Activated CD4-positive, alpha-beta T cell treated with anti-CD3 and anti-CD28 coated beads, Interleukin-2, amount 10 ng/mL, durations not matched to agents 7 days and 5 days (primary cell): Measurements from ENCODE around the gene KIF11. TPM values are rescaled to one million over a fixed set of nuclear protein-coding genes. Genes with fewer than 3 reads are reported as not detected.
A peak's percentile ranks its signal among the peaks of the same experiment; 100 is the strongest.
"Not testable (repeated sequence)": the region's sequence is repeated elsewhere in the genome, so short reads cannot be mapped to it uniquely, and the experiment has no call there.

Source experiments
- CTCF ChIA-PET: fragments of 350-600 bp; sonication (Branson Sonifier 250); formaldehyde crosslinking; loops from one replicate; lab custom pipeline; 2021; ENCODE audit warnings: antibody characterized with exemption; lab: Charles Lee
- POLR2A ChIA-PET: fragments of 350-600 bp; sonication (Branson Sonifier 250); formaldehyde crosslinking; loops from one replicate; lab custom pipeline; 2021; ENCODE audit warnings: antibody characterized with exemption; lab: Charles Lee
- DNase-seq: peaks from one replicate; pipeline ENCODE4 v3.0.0-alpha.2; 2020
- H3K27ac Mint-ChIP-seq: one replicate; pipeline ENCODE4 v1.8.0; 2021; ENCODE audit warnings: mild to moderate bottlenecking, moderate library complexity, mixed read lengths
- H3K27me3 Mint-ChIP-seq: one replicate; pipeline ENCODE4 v1.8.0; 2021; ENCODE audit warnings: mixed read lengths
- H3K36me3 Mint-ChIP-seq: one replicate; pipeline ENCODE4 v1.8.0; 2021; ENCODE audit warnings: low read depth, mixed read lengths
- H3K4me1 Mint-ChIP-seq: one replicate; pipeline ENCODE4 v1.8.0; 2021; ENCODE audit warnings: mixed read lengths
- H3K4me3 Mint-ChIP-seq: one replicate; pipeline ENCODE4 v1.8.0; 2021; ENCODE audit warnings: mild to moderate bottlenecking, moderate library complexity, mixed read lengths
- H3K9me3 Mint-ChIP-seq: one replicate; pipeline ENCODE4 v1.8.0; 2021; ENCODE audit warnings: mixed read lengths
- total RNA-seq, 2 experiments: library from RNA; stranded (reverse); gene quantifications; one replicate each; pipeline ENCODE4 v1.2.3, GENCODE V29; 2021

Gene KIF11
- 100 to 1,000 TPM in 1 of 2 experiments, 10 to 100 TPM in 1; 89.8 to 105 TPM for total RNA-seq

DNA sequence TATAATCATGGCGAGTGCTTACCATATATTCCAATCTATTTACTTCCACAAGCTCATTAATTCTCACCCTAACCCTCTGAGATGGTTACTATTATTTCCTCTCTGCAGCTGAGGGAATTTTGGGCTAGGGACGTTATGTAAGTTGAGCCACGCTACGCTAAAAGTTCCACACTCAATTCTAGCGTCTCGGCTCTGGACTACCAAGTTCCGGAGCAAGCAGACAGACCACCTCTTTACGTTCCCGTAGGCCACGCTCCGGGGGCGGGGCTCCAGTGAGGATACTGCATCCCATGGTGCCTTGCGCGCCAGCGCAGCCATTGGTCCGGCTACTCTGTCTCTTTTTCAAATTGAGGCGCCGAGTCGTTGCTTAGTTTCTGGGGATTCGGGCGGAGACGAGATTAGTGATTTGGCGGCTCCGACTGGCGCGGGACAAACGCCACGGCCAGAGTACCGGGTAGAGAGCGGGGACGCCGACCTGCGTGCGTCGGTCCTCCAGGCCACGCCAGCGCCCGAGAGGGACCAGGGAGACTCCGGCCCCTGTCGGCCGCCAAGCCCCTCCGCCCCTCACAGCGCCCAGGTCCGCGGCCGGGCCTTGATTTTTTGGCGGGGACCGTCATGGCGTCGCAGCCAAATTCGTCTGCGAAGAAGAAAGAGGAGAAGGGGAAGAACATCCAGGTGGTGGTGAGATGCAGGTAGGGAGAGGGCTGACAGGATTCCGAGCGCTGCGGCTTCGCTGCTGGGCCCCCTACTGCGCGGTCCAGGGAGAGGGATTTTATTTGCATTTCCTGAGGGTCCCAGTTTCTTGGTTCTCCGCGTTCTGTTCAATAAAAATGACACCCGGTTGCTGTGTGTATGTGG lies at the start of gene KIF11:
Gene KIF11 (plus strand): TSS at position 370 of the 858 bp plus-strand sequence. CDS start 246 bp downstream, at position 616.
- Mint-ChIP-seq H3K4me1 (peaks cover 53% of the 10 kb centered on the region), H3K27ac (peak within 1 kb of the TSS; percentile 100), H3K4me3 (peak within 1 kb of the TSS; percentile 95), H3K36me3 (peaks cover 29% of the 10 kb centered on the region), H3K9me3 (no peaks in the 10 kb centered on the region), H3K27me3 (no peaks in the 10 kb centered on the region)
- CTCF ChIA-PET, result interaction anchor here (1.0 to 1.4 kb wide), 2 partner anchors 26 to 76 kb away, joined by 3 to 6 read pairs; no protein-coding TSS in a partner anchor
- POLR2A ChIA-PET, result no interaction called here
- DNase-seq, result peak; percentile 98

GRCh38 chr10:92544296-92544695 lies 48.6 kb upstream of the KIF11 start:
- H3K36me3 Mint-ChIP-seq, result no peaks in the 10 kb centered on the region
- no peak overlapping the region for H3K27ac Mint-ChIP-seq
- no peaks in the 10 kb centered on the region for H3K9me3 Mint-ChIP-seq
- peak; percentile 16 for DNase-seq
- POLR2A ChIA-PET, result no interaction called here
- H3K27me3 Mint-ChIP-seq, result no peaks in the 10 kb centered on the region
- H3K4me3 Mint-ChIP-seq, result no peak overlapping the region
- H3K4me1 Mint-ChIP-seq, result peaks cover 20% of the 10 kb centered on the region
- CTCF ChIA-PET, result interaction anchor here (0.6 to 1.7 kb wide), 4 partner anchors 16 to 1475 kb away, joined by 3 to 6 read pairs (median 4); partner anchors contain the start of gene IDE

- peaks cover 20% of the 10 kb centered on the region for H3K4me1 Mint-ChIP-seq
- H3K27me3 Mint-ChIP-seq, result no peaks in the 10 kb centered on the region
- H3K4me3 Mint-ChIP-seq, result no peak overlapping the region
- CTCF ChIA-PET, result interaction anchor here (1.6 to 1.7 kb wide), 2 partner anchors 15 to 28 kb away, joined by 4 to 6 read pairs; partner anchors contain the start of gene IDE
- no peaks in the 10 kb centered on the region for H3K36me3 Mint-ChIP-seq
- H3K27ac Mint-ChIP-seq, result no peak overlapping the region
- POLR2A ChIA-PET, result no interaction called here
- H3K9me3 Mint-ChIP-seq, result no peaks in the 10 kb centered on the region
- no peak for DNase-seq
Measured at GRCh38 chr10:92545556-92545955, 47.4 kb upstream of the KIF11 start.

GRCh38 chr10:92547676-92548075 lies 45.3 kb upstream of the KIF11 start:
- H3K36me3 Mint-ChIP-seq, result peaks cover 3% of the 10 kb centered on the region
- no peak overlapping the region for H3K4me3 Mint-ChIP-seq
- no peaks in the 10 kb centered on the region for H3K27me3 Mint-ChIP-seq
- ChIA-PET POLR2A (no interaction called here), CTCF (no interaction called here)
- H3K27ac Mint-ChIP-seq, result peak overlapping the region; percentile 50
- H3K4me1 Mint-ChIP-seq, result peaks cover 16% of the 10 kb centered on the region
- DNase-seq, result no peak
- peaks cover 2% of the 10 kb centered on the region for H3K9me3 Mint-ChIP-seq

DNA sequence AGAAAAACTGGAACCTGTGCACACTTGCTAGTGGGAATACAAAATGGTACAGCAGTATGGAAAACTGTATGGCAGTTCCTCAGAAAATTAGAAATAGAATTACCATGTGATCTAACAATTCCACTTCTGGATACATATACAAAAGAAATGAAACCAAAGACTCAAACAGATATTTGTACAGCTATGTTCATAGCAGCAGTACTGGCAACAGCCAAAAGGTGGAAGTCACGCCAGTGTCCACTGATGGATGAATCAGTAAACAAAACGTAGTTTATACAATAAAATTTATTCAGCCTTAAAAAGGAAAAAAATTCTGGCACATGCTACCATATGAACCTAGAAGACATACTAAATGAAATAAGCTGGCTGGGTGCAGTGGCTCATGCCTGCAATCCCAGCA lies 42.0 kb upstream of the KIF11 start:
- CTCF ChIA-PET, result interaction anchor here (0.5 to 1.0 kb wide), 3 partner anchors 16 to 24 kb away, joined by 3 to 4 read pairs (median 3); no protein-coding TSS in a partner anchor

DNA sequence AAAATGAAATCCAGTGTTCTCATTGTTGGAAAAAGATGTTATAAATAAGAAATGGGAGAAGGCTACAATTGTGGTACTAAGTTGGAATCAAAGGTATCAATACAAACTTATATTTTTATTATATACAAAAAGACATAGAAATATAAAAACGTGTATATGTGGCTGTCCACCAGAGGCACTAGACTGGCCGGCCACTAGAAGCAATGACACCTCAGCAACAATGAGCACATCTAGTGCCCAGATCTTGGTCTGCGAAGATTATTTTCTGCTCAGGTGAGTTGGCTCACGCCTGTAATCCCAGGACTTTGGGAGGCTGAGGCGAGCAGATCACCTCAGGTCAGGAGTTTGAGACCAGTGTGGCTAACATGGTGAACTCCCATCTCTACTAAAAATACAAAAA lies 40.6 kb upstream of the KIF11 start:
- CTCF ChIA-PET, result no interaction called here
- Mint-ChIP-seq H3K27ac (no peak overlapping the region), H3K9me3 (peaks cover 14% of the 10 kb centered on the region), H3K4me1 (no peaks in the 10 kb centered on the region), H3K27me3 (no peaks in the 10 kb centered on the region), H3K4me3 (no peak overlapping the region), H3K36me3 (peaks cover 38% of the 10 kb centered on the region)
- no peak for DNase-seq
- POLR2A ChIA-PET, result no interaction called here

More for the DNA sequence above, 42.0 kb upstream of the KIF11 start:
- Mint-ChIP-seq H3K27ac (no peak overlapping the region), H3K4me1 (no peaks in the 10 kb centered on the region), H3K9me3 (peaks cover 14% of the 10 kb centered on the region), H3K4me3 (no peak overlapping the region), H3K27me3 (no peaks in the 10 kb centered on the region), H3K36me3 (peaks cover 31% of the 10 kb centered on the region)
- POLR2A ChIA-PET, result no interaction called here
- DNase-seq, result no peak

DNA sequence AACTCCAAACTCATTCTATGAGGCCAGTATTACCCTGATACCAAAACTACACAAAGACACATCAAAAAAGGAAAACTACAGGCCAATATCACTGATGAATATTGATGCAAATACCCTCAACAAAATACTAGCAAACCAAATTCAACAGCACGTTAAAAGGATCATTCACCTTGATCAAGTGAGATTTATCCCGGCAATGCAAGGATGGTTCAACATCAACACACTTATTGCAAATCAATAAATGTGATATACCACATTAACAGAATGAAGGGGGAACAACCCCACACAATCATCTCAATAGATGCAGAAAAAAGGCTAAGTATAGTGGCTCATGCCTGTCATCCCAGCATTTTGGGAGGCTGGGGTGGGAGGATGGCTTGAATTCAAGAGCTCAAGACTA lies 39.0 kb upstream of the KIF11 start:
- peaks cover 15% of the 10 kb centered on the region for H3K9me3 Mint-ChIP-seq
- H3K36me3 Mint-ChIP-seq, result peaks cover 52% of the 10 kb centered on the region
- no peaks in the 10 kb centered on the region for H3K4me1 Mint-ChIP-seq
- no peak overlapping the region for H3K4me3 Mint-ChIP-seq
- H3K27me3 Mint-ChIP-seq, result no peaks in the 10 kb centered on the region
- no peak overlapping the region for H3K27ac Mint-ChIP-seq
- ChIA-PET CTCF (no interaction called here), POLR2A (no interaction called here)
- no peak for DNase-seq

DNA sequence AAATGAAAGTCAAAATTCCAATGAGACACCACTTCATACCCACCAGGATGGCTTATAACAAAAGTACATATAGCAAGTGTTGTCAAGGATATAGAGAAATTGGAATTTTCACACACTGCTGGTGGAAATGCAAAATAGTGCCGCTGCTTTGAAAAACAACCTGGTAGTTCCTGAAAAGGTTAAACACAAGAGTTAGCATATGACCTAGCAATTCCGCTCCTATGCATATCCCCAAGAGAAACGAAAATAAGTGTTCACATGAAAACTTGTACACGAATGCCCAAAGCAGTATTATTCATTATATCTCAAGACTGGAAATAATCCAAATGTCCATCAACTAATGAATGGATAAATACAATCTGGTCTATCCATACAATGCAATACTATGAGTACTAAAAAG lies 33.9 kb upstream of the KIF11 start:
- CTCF ChIA-PET, result no interaction called here
- no peak for DNase-seq
- Mint-ChIP-seq H3K27ac (no peak overlapping the region), H3K36me3 (peaks cover 58% of the 10 kb centered on the region), H3K9me3 (peaks cover 9% of the 10 kb centered on the region), H3K4me3 (no peak overlapping the region), H3K4me1 (no peaks in the 10 kb centered on the region), H3K27me3 (no peaks in the 10 kb centered on the region)
- POLR2A ChIA-PET, result no interaction called here

- ChIA-PET CTCF (interaction anchor here (2.8 kb wide), 1 partner anchor 11 kb away, joined by 18 read pairs; the partner anchor contains the start of gene IDE), POLR2A (no interaction called here)
- no peaks in the 10 kb centered on the region for H3K27me3 Mint-ChIP-seq
- H3K4me1 Mint-ChIP-seq, result peaks cover 3% of the 10 kb centered on the region
- no peak overlapping the region for H3K4me3 Mint-ChIP-seq
- no peak for DNase-seq
- H3K36me3 Mint-ChIP-seq, result peaks cover 42% of the 10 kb centered on the region
- H3K27ac Mint-ChIP-seq, result no peak overlapping the region
- H3K9me3 Mint-ChIP-seq, result peaks cover 5% of the 10 kb centered on the region
Measured at GRCh38 chr10:92562424-92562823, 30.5 kb upstream of the KIF11 start.

DNA sequence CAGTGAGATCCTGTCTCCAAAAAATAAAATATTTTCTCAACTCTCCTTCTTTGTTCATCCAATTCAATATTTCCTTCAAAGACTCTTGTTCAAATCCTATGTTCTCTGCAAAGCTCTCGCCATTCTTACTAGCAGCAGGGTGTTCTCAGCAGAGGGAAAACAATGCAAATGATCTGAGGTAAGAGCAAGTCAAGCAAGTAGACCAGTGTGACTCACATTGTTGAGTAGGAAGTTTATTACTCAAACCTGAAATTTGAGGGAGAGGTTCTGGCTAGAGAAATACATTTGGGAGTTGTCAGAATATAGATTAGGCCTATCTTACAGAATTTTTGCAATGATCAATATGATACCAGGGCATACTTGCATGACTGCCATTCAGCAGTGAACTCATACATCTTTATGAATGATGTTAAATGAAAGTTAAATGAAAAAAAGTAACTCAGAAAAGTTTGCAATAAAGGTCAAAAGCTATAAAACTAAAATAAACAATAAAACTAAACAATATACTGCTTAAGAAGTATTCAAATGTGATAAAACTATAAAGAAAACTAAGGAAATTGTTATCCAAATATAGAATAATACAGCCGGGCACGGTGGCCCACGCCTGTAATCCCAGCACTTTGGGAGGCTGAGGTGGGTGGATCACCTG lies 24.9 kb upstream of the KIF11 start:
- Mint-ChIP-seq H3K4me3 (no peak overlapping the region), H3K27ac (no peak overlapping the region), H3K4me1 (peaks cover 25% of the 10 kb centered on the region), H3K36me3 (peaks cover 19% of the 10 kb centered on the region), H3K9me3 (no peaks in the 10 kb centered on the region), H3K27me3 (peaks cover 2% of the 10 kb centered on the region)
- POLR2A ChIA-PET, result no interaction called here
- CTCF ChIA-PET, result interaction anchor here (0.9 to 1.6 kb wide), 2 partner anchors 19 to 51 kb away, joined by 3 to 4 read pairs; no protein-coding TSS in a partner anchor
- DNase-seq, result no peak

DNA sequence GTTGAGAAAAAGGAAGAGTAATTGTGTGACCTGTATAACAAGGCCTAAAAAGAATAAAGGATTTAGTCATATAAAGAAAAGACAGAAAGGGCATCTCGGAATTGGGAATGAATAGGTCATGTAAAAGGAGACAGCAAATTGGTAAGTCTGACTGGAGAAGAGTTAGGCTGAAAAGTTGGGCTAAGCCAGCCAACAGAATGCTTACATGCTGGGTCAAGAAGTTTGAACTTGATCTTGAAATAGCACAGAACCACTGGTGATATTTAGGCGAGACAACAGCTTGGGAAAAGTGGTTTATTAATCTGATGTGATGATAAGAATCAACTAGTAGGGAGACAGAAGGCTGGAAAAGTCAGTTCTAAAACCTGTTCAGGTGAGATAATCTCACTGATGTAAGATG lies 23.9 kb upstream of the KIF11 start:
- POLR2A ChIA-PET, result no interaction called here
- Mint-ChIP-seq H3K9me3 (no peaks in the 10 kb centered on the region), H3K27ac (no peak overlapping the region), H3K27me3 (peaks cover 2% of the 10 kb centered on the region), H3K4me3 (no peak overlapping the region), H3K4me1 (peaks cover 25% of the 10 kb centered on the region), H3K36me3 (peaks cover 16% of the 10 kb centered on the region)
- no peak for DNase-seq
- CTCF ChIA-PET, result no interaction called here

- H3K27ac Mint-ChIP-seq, POLR2A ChIA-PET, CTCF ChIA-PET, H3K27me3 Mint-ChIP-seq, H3K4me3 Mint-ChIP-seq, H3K9me3 Mint-ChIP-seq, DNase-seq: not testable (repeated sequence)
- H3K36me3 Mint-ChIP-seq, result peaks cover 16% of the 10 kb centered on the region
- H3K4me1 Mint-ChIP-seq, result peaks cover 28% of the 10 kb centered on the region
Measured at GRCh38 chr10:92569663-92570062, 23.3 kb upstream of the KIF11 start.

- no peaks in the 10 kb centered on the region for H3K9me3 Mint-ChIP-seq
- POLR2A ChIA-PET, result no interaction called here
- DNase-seq, result no peak
- CTCF ChIA-PET, result interaction anchor here (0.5 to 4.1 kb wide), 6 partner anchors 9 to 271 kb away, joined by 3 to 18 read pairs (median 6); no protein-coding TSS in a partner anchor
- H3K36me3 Mint-ChIP-seq, result peaks cover 11% of the 10 kb centered on the region
- H3K27ac Mint-ChIP-seq, result no peak overlapping the region
- peak overlapping the region; percentile 83 for H3K4me3 Mint-ChIP-seq
- peaks cover 2% of the 10 kb centered on the region for H3K27me3 Mint-ChIP-seq
- peaks cover 34% of the 10 kb centered on the region for H3K4me1 Mint-ChIP-seq
Measured at GRCh38 chr10:92571649-92572048, 21.3 kb upstream of the KIF11 start.
